Measurements from ENCODE around the gene USP53.

Gene USP53

GRCh38 chr4:119207051-119207450 is 5.5 kb upstream of the USP53 start:
- TF ChIP-seq, protein P1, sequence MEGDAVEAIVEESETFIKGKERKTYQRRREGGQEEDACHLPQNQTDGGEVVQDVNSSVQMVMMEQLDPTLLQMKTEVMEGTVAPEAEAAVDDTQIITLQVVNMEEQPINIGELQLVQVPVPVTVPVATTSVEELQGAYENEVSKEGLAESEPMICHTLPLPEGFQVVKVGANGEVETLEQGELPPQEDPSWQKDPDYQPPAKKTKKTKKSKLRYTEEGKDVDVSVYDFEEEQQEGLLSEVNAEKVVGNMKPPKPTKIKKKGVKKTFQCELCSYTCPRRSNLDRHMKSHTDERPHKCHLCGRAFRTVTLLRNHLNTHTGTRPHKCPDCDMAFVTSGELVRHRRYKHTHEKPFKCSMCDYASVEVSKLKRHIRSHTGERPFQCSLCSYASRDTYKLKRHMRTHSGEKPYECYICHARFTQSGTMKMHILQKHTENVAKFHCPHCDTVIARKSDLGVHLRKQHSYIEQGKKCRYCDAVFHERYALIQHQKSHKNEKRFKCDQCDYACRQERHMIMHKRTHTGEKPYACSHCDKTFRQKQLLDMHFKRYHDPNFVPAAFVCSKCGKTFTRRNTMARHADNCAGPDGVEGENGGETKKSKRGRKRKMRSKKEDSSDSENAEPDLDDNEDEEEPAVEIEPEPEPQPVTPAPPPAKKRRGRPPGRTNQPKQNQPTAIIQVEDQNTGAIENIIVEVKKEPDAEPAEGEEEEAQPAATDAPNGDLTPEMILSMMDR (conservative IDR thresholded peaks at IDR 0.05; ENCODE audit: low read depth, low read length) = no peak
- DNase-seq (ENCODE audit: low read depth) = peak; percentile 71
- H3K4me3 ChIP-seq (ENCODE audit: low read depth, low read length) = no peak overlapping the region

DNA sequence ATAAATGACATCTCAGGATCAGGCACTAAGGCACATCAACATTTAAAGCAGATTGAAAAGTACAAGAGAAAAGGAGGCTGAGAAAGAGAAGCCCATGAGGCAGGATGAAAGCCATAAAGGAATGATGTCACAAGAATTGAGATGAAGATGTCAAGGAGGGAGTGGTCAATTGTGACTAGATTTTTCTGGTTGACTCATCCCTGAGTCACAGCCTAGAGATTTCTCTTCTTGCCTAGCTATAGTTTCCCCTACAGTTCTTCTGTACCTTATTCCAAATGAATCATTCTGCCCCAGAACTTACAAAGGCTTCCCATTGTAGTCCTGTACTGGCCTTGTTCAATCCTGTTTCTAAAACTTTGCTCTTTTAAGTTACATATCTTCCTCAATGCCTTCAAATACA is 3.4 kb upstream of the USP53 start:
- DNase-seq (ENCODE audit: low read depth) = peak; percentile 92
- TF ChIP-seq, protein P1 (conservative IDR thresholded peaks at IDR 0.05; ENCODE audit: low read depth, low read length) = no peak
- no peak overlapping the region for H3K4me3 ChIP-seq (ENCODE audit: low read depth, low read length)

DNA sequence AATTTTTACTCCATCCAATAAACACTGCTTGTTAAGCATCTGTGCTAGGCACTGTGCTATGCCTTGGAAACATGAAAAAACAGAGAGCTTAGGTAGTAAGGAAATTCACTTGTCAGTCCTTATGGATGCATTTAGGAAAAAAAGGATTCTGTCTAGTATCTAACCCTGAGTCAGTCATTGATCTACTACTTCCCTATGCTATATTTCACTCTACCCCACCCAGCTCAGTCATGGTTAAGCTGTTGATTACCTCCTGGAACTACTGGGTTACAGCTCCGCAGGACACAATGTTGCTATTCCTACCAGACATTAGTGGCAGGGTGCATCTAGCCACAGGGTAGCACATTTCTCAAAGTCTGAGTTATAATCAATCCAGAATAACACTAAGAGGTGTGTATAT is 2.9 kb upstream of the USP53 start:
- no peak for DNase-seq (ENCODE audit: low read depth)
- no peak overlapping the region for H3K4me3 ChIP-seq (ENCODE audit: low read depth, low read length)
- TF ChIP-seq, protein P1 (conservative IDR thresholded peaks at IDR 0.05; ENCODE audit: low read depth, low read length) = no peak

GRCh38 chr4:119210775-119211174 is 1.7 kb upstream of the USP53 start:
- peak; percentile 72 for DNase-seq (ENCODE audit: low read depth)
- no peak overlapping the region for H3K4me3 ChIP-seq (ENCODE audit: low read depth, low read length)
- TF ChIP-seq, protein P1 (conservative IDR thresholded peaks at IDR 0.05; ENCODE audit: low read depth, low read length) = no peak

DNA sequence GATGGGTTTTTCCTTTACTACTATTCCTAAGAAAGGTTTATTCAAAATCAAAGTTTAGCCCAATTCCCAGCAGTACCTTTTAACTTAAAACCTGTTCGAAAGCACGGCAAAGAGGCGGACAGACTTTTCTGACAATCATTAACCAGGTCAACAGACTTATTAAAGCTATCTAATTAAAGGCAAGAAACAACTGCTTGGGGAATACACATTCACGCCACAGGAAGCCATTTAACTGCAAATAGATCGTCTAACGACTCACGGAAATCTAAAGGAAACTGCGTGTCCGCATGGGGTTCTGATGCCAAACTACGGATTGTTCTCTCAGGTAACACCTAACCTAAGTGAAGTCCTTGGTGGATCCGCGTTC is 663 bp upstream of the USP53 start:
- DNase-seq (ENCODE audit: low read depth) = no peak
- TF ChIP-seq, protein P1 (conservative IDR thresholded peaks at IDR 0.05; ENCODE audit: low read depth, low read length) = no peak
- H3K4me3 ChIP-seq (ENCODE audit: low read depth, low read length) = peak overlapping the region; percentile 88

- peak; percentile 98 for DNase-seq (ENCODE audit: low read depth)
- TF ChIP-seq, protein P1 (conservative IDR thresholded peaks at IDR 0.05; ENCODE audit: low read depth, low read length) = peak; percentile 59
- peak overlapping the region; percentile 88 for H3K4me3 ChIP-seq (ENCODE audit: low read depth, low read length)
Observed at GRCh38 chr4:119212964-119213606, 572 bp downstream of the USP53 start.

- TF ChIP-seq, protein P1 (conservative IDR thresholded peaks at IDR 0.05; ENCODE audit: low read depth, low read length) = no peak
- DNase-seq (ENCODE audit: low read depth) = no peak
Observed at GRCh38 chr4:119218093-119218492, 5.6 kb downstream of the USP53 start.

More at GRCh38 chr4:119218093-119218492, 5.6 kb downstream of the USP53 start:
- H3K4me3 ChIP-seq (ENCODE audit: low read depth, low read length) = no peak overlapping the region
